Tibial nerve (tissue), 4 donors: ENCODE data around the gene LRRC8D.

Experiments
- EP300 ChIP-seq, 2 donors: sonication (generic); formaldehyde crosslinking; IDR thresholded peaks; one replicate each; pipeline ENCODE4 v1.6.1; 2017; ENCODE audit warnings: antibody characterized with exemption in 2 of 2, mild to moderate bottlenecking in 1 of 2
- POLR2A ChIP-seq, 2 donors: fragments of 450-650 bp; IDR thresholded peaks; one replicate each; pipeline ENCODE4 v1.6.1; 2017; ENCODE audit warnings: antibody characterized with exemption in 2 of 2, mild to moderate bottlenecking in 2 of 2, moderate library complexity in 2 of 2
- TF ChIP-seq, protein P1 (sequence below), 5 experiments: fragments of 200-600 bp in 3 of 5; fragments of 450-650 bp in 2 of 5; sonication (generic) in 3 of 5; IDR thresholded peaks; one replicate each; pipeline ENCODE4 v1.5.1; 2016 to 2019; ENCODE audit warnings: antibody characterized with exemption in 5 of 5, mild to moderate bottlenecking in 3 of 5, moderate library complexity in 2 of 5

GRCh38 chr1:89881415-89882058 lies 60.7 kb downstream of the LRRC8D start:
- TF ChIP-seq EP300 (IDR thresholded peaks at IDR 0.05) = no peak
- TF ChIP-seq, protein P1, sequence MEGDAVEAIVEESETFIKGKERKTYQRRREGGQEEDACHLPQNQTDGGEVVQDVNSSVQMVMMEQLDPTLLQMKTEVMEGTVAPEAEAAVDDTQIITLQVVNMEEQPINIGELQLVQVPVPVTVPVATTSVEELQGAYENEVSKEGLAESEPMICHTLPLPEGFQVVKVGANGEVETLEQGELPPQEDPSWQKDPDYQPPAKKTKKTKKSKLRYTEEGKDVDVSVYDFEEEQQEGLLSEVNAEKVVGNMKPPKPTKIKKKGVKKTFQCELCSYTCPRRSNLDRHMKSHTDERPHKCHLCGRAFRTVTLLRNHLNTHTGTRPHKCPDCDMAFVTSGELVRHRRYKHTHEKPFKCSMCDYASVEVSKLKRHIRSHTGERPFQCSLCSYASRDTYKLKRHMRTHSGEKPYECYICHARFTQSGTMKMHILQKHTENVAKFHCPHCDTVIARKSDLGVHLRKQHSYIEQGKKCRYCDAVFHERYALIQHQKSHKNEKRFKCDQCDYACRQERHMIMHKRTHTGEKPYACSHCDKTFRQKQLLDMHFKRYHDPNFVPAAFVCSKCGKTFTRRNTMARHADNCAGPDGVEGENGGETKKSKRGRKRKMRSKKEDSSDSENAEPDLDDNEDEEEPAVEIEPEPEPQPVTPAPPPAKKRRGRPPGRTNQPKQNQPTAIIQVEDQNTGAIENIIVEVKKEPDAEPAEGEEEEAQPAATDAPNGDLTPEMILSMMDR (IDR thresholded peaks at IDR 0.05) = no peak
- no peak for TF ChIP-seq POLR2A (IDR thresholded peaks at IDR 0.05)
